DMS153 treated with DMSO at 0.1 percent for 48 hours (cell line): ENCODE measurements around the gene CBLN3.

Source experiments
- DNase-seq: peaks from one replicate; lab custom pipeline; 2025; ENCODE audit not compliant: unreplicated experiment; lab: John Stamatoyannopoulos, UW

The CBLN3 gene

DNA sequence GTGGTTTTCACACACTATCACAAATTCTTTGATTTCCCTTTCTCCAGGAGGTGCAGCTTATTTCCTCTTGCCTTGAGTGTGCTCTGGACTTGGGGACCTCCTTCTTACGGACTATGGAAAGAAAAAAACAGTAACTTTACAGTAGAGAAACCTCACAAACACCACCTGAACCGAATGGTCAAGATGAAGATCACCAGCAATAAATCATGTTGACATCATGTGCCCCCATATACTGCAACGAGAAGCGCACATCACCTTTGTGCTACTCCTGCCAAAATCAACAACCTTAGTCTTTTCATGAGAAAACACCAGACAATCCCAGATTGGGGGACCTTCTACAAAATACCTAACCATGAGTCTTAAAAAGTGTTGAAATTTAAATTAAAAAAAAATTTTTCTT lies 43.9 kb downstream of the CBLN3 start:
- DNase-seq, result no peak

DNA sequence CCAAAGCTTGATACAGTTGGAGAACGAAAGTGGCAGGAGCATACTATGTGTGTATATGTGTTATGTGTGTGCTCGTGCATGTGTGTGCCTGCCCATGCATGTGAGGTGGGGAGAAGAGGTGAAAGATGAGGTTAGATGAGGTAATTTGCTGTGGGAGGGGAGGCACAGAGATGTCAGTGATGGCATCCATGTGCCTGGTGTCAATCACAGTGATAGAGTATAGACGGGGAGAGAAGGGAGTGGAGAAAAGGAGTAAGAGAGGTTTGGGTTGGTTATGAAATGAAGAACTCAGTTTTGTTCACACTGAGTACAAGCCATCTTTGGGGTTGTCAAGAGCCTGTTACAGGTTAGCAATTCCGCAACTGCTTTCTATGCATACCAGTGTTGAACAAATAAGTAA lies 45.3 kb downstream of the CBLN3 start:
- DNase-seq, result no peak

DNA sequence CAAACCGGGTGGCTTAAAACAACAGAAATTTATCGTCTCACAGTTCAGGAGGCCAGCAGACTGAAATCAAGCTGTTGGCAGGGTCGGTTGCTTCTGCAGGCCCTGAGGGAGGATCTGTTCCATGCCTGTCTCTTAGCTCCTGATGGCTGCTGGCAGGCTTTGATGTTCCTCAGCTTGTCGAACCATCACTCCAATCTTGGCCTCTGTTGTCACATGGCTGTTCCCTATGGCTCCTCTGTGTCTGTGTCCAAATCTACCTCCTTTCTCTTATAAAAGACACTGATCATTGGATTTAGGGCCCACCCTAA lies 47.5 kb downstream of the CBLN3 start:
- DNase-seq, result no peak

DNA sequence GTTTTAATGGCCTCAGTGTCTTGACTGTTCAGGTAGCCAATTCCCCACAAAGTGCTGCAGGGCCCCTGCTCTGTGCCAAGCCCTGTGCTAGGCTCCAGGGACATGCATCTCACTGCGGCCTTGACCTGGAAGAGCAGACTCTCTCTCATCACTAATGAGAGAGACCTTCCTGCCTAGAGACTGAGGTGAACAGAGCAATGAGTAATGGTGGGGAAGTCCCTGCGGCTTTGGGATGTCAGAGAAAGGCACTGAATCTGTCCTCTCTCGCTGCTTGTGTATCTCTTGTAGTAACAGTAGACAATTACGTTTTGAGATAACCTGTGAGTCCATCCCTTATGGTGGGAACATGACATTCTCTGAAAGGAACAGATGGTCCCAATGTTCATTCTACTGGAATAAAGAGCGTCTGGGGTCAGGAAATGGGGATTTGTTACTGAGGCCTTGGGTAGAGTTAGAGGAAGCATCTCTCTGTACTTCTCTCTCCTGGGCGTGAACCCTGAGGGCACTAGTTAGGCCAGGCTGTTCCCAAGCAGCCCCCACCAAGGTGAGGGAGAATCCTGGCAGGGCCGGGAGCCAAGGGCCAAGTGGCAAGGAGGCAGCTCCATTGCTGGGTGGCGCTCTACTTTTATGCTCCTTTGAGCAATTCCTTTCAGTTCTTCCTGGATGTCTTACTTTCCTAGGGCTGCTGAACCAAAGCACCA lies 48.0 kb downstream of the CBLN3 start:
- DNase-seq, result no peak

DNA sequence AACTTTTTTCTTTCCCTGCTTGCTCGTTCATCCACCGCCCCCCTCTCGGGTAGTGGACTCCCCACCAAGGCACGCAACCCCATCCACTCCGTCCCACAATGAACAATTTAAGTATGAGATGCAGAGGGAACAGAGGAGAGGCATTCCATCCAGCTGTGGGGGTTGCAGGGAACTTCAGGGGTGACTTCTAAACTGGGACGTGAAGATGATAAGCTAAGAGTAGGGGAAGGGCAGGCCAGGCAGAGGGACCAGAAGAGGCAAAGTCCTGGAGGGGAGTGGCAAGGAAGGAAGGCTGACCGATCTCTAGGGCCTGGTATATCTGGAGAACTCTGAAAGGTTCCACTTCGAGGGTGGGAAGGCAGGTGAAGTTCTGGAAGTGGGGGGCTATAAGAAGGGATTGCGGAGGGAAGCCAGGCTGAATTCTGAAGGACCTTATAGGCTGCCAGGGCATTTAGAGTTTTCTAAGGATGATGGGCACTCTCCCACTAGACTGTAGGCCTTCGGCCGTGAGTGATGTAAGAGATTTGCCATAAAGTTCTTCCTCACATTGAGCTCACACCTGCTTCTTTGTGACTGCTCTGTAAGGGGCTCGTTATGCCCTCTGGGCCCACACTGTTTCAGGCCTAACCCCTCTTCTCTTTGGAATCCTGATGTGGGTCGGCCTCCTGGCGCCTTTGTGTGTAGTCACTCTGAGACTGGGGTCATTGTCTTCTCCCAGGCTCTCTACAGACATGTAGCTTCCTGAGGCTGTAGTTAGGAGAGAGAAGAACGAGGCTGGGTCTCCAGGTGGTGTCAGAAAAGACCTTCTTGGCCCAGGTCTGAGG lies 49.3 kb downstream of the CBLN3 start:
- no peak for DNase-seq

DNA sequence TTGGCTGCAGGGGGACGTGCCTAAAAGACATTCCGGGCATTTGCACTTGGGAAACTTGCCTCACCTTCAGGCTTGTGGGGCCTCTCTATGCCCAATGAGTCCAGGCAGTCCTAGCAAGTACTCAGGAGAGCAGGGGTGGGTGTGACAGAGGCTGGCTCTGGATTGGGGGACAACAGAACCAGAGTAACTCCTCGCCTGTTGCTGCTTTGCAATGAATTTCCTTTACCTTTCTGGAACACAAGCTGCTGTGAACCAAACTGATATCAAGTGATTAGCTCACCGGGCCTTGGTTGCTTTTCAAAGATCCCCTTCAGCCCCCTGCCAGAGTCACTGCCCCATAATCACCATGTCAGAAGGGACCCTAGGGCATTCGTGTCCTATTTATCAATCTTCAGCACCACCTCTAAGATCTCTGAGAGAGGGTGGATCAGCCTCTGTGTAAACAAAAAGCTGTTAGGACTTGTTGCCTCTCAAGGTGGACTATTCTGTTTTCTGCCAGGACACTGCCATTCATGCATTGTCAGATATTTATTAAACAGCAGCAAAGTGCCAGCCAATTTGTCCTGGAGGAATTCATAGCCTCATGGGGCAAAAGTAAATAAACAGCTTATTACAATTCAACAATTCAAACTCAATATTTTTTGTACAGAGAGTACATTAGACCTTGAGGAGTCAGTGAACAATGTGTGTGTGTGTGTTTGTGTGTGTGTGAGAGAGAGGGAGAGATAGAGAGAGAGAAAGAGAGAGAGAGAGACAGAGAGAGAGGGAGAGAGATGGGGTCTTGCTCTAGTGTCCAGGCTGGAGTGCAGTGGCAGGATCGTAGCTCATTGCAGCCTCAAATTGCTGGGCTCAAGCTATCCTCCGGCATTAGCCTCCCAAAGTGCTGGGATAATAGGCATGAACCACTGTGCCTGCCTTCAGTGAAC lies 50.2 kb downstream of the CBLN3 start:
- no peak for DNase-seq

DNA sequence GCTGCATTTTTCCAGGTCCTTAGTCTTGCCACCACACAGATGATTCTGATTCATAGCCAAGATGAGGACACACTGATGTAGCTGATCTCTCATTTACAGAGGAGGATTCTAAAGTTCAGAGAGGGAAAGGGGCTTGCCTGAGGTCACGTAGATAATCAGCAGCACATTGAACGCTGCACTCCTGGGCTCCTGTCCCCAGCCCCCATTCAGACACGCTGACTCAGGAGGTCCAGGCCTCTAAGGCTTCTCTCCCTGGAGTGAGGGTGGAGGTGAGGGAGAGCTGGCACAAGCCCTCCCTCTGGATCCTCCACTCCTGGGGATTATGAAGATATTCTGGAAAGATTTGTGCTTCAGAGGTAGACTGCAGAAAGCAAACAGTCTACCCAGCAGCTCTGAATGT lies 51.1 kb downstream of the CBLN3 start:
- no peak for DNase-seq

DNA sequence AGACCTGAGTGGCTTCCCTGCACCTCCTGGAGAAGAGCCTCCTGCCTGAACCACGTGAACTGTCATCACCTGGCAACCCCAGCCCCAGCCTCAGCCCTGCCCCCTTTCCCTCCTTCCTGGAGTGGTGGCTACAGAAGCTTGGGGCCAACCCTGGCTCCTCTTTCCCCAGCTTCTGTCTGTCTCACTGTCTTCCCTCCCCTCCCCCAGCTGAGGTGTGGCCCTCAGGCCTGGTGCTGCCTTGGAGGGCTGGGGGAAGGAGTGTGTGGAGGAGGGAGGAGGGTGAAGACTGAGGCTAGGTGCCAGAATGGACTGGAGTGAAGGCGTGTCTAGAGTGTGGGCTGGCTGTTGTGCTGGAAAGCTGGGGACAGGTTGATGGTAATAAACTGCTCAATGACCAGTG lies 51.8 kb downstream of the CBLN3 start:
- DNase-seq, result no peak

DNA sequence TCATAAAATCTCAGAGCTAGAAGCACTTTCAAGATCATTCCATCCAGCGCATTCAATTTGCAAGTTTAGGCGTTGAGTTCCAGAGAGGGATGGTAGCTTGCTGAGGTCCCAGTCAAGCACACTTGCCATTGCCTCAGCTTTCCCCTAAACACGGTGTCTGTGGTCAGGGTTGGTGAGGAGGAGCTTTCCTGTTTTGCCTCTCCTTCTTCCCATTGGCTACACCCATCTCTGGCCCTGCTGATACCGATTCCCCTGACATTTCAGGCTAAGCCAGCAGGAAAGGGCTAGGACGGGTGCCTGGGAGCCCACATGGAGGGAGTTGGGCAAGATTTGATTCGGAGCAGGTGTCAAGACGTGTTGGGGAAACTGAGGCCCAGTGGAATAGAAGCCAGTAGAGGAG lies 52.3 kb downstream of the CBLN3 start:
- DNase-seq, result no peak
